ENCODE results near the gene TAAR1. TPM values are rescaled to one million over a fixed set of nuclear protein-coding genes. Genes with fewer than 3 reads are reported as not detected.

The TAAR1 gene
- total RNA-seq, 1 experiment from 2014 or later: not detected

- CTCF ChIA-PET: no interaction called here
- Histone ChIP-seq H3K27ac (ENCODE audit: low read depth, low read length) (no peak overlapping the region), H3K4me2 (ENCODE audit: low read length) (no peak overlapping the region), H3K4me1 (ENCODE audit: control insufficient read depth in 1 of 2, insufficient read depth in 2 of 2, low read length in 2 of 2) (peaks cover 0 to 6% of the 10 kb centered on the region in 2 experiments; a peak in 1 of 4 replicates), H3K9ac (ENCODE audit: low read length) (no peak overlapping the region), H3K9me2 (ENCODE audit: insufficient read depth) (no peaks in the 10 kb centered on the region), H3K79me2 (ENCODE audit: insufficient read depth, low read length) (no peaks in the 10 kb centered on the region), H3K9me3 (ENCODE audit: control insufficient read depth in 1 of 2, insufficient read depth in 1 of 2, low read depth in 1 of 2, low read length in 2 of 2) (no peaks in the 10 kb centered on the region), H4K20me1 (ENCODE audit: insufficient read depth) (no peaks in the 10 kb centered on the region), H3K27me3 (ENCODE audit: insufficient read depth, low read length) (no peaks in the 10 kb centered on the region), H3K4me3 (replicated peaks in 1 of 2; ENCODE audit: low read depth in 1 of 2, low read length in 2 of 2) (no peak overlapping the region), H3K36me3 (ENCODE audit: control insufficient read depth in 1 of 2, insufficient read depth in 2 of 2, low read length in 2 of 2) (no peaks in the 10 kb centered on the region), H2AFZ (ENCODE audit: low read depth, low read length, poor library complexity, severe bottlenecking) (no peak overlapping the region)
- ATAC-seq (no peak), DNase-seq (ENCODE audit: low read depth, low spot score) (no peak)
- no TSS peak for BruUV-seq (replicated peaks)
- intact Hi-C loops (cut with micrococcal nuclease): no loop called here
- TF ChIP-seq ZNF274 (IDR thresholded peaks at IDR 0.05; ENCODE audit: low read depth, low read length) (no peak), REST (IDR thresholded peaks at IDR 0.05; ENCODE audit: low read depth) (no peak), SRF (IDR thresholded peaks at IDR 0.05; ENCODE audit: low read depth) (no peak)
- RAD21 ChIA-PET (ENCODE audit: low non-redundant PET in 1 of 2, low total read pairs in 2 of 2, uncharacterized antibody in 2 of 2, unreplicated experiment in 2 of 2): no interaction called here
- POLR2A ChIA-PET: no interaction called here
Observed at GRCh38 chr6:132612449-132613108, 46.4 kb downstream of the TAAR1 start.

- no peaks in the 10 kb centered on the region for H4K20me1 ChIP-seq (ENCODE audit: insufficient read depth)
- no peaks in the 10 kb centered on the region for H3K9me2 ChIP-seq (ENCODE audit: insufficient read depth)
- no peak overlapping the region for H3K4me2 ChIP-seq (ENCODE audit: low read length)
- ATAC-seq (no peak), DNase-seq (ENCODE audit: low read depth, low spot score) (no peak)
- no peak overlapping the region for H3K4me3 ChIP-seq (replicated peaks in 1 of 2; ENCODE audit: low read depth in 1 of 2, low read length in 2 of 2)
- RAD21 ChIA-PET (ENCODE audit: low non-redundant PET in 1 of 2, low total read pairs in 2 of 2, uncharacterized antibody in 2 of 2, unreplicated experiment in 2 of 2): no interaction called here
- no peaks in the 10 kb centered on the region for H3K36me3 ChIP-seq (ENCODE audit: control insufficient read depth in 1 of 2, insufficient read depth in 2 of 2, low read length in 2 of 2)
- BruUV-seq (replicated peaks): no TSS peak
- POLR2A ChIA-PET: no interaction called here
- no peak overlapping the region for H2AFZ ChIP-seq (ENCODE audit: low read depth, low read length, poor library complexity, severe bottlenecking)
- H3K9ac ChIP-seq (ENCODE audit: low read length): no peak overlapping the region
- no peaks in the 10 kb centered on the region for H3K9me3 ChIP-seq (ENCODE audit: control insufficient read depth in 1 of 2, insufficient read depth in 1 of 2, low read depth in 1 of 2, low read length in 2 of 2)
- no peaks in the 10 kb centered on the region for H3K79me2 ChIP-seq (ENCODE audit: insufficient read depth, low read length)
- intact Hi-C loops (cut with micrococcal nuclease): no loop called here
- peaks cover 0 to 6% of the 10 kb centered on the region in 2 experiments; a peak in 1 of 4 replicates for H3K4me1 ChIP-seq (ENCODE audit: control insufficient read depth in 1 of 2, insufficient read depth in 2 of 2, low read length in 2 of 2)
- CTCF ChIA-PET: no interaction called here
- H3K27ac ChIP-seq (ENCODE audit: low read depth, low read length): no peak overlapping the region
- no peaks in the 10 kb centered on the region for H3K27me3 ChIP-seq (ENCODE audit: insufficient read depth, low read length)
- TF ChIP-seq ZBTB33 (IDR thresholded peaks at IDR 0.05; ENCODE audit: extremely low read depth, insufficient replicate concordance, low read length) (no peak), ATF3 (IDR thresholded peaks at IDR 0.05) (no peak), ZFX (IDR thresholded peaks at IDR 0.05) (no peak), POLR2AphosphoS5 (IDR thresholded peaks at IDR 0.05; ENCODE audit: low read depth, low read length) (no peak), ZNF274 (IDR thresholded peaks at IDR 0.05; ENCODE audit: low read depth, low read length) (no peak), RAD21 (IDR thresholded peaks at IDR 0.05; ENCODE audit: low read depth) (no peak), SRF (IDR thresholded peaks at IDR 0.05; ENCODE audit: low read depth) (no peak), TCF7L2 (IDR thresholded peaks at IDR 0.05; ENCODE audit: borderline replicate concordance, extremely low read depth, insufficient read depth, insufficient read length) (no peak), SP1 (IDR thresholded peaks at IDR 0.05; ENCODE audit: low read depth) (no peak), CEBPB (IDR thresholded peaks at IDR 0.05; ENCODE audit: low read depth) (no peak), MAX (IDR thresholded peaks at IDR 0.05) (no peak), EZH2phosphoT487 (IDR thresholded peaks at IDR 0.05; ENCODE audit: borderline replicate concordance) (no peak), EZH2 (IDR thresholded peaks at IDR 0.05) (no peak)
Observed at GRCh38 chr6:132611616-132612015, 47.4 kb downstream of the TAAR1 start.
